Hematopoietic multipotent progenitor cell treated with erythropoietin and hydrocortisone succinate and interleukin-3 and kit ligand, for 6 days (in vitro differentiated cells): ENCODE measurements around the gene METAP1.
"Not testable (repeated sequence)": the region's sequence is repeated elsewhere in the genome, so short reads cannot be mapped to it uniquely, and the experiment has no call there.

ENCODE experiments used
- DNase-seq: peaks from one replicate; pipeline ENCODE4 v3.0.0-alpha.2; 2015

Gene METAP1

GRCh38 chr4:99061048-99061700 lies 65.7 kb downstream of the METAP1 start:
- no peak for DNase-seq

GRCh38 chr4:99062120-99062519 lies 66.6 kb downstream of the METAP1 start:
- DNase-seq, result no peak

DNA sequence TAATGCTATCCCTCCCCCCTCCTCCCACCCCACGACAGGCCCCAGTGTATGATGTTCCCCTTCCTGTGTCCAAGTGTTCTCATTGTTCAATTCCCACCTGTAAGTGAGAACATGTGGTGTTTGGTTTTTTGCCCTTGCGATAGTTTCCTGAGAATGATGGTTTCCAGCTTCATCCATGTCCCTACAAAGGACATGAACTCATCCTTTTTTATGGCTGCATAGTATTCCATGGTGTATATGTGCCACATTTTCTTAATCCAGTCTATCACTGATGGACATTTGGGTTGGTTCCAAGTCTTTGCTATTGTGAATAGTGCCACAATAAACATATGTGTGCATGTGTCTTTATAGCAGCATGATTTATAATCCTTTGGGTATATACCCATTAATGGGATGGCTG lies 70.0 kb downstream of the METAP1 start:
- DNase-seq, result not testable (repeated sequence)

DNA sequence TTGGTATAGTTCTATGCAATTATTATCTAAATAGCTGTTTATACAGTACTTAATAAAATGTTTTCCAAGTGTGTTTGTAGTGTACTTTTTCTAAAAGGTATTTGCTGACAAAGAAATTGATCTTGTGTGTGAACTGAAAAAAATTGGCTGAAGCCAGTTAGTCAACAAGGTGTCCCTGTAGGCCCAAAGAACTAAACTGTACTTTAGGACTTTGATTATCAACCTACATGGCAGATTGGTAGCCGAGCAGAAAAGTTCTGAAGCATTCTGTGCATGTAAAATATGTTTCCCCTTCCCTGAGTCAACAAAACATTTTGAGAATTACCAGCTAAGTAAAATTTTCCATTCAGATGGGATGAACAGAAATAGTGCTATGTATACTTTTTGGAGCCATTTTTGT lies 72.1 kb downstream of the METAP1 start:
- no peak for DNase-seq

DNA sequence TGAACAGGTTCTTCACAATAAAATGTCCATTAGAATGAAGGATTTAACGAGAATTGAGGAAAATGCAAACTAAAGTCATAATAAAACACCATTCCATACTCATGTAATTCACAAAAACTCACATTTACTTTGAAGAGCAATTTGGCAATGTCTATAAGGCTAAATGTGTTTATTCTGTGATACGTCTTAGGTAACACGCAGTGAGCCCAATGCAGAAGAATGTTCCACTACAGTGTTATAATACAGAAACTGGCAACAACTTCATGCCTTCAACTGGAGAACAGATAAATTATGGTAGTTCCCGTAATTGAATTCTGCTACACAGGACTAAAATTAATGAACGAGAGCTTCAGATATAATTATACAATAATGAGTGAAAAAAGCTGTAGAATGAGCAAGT lies 75.6 kb downstream of the METAP1 start:
- DNase-seq, result no peak

DNA sequence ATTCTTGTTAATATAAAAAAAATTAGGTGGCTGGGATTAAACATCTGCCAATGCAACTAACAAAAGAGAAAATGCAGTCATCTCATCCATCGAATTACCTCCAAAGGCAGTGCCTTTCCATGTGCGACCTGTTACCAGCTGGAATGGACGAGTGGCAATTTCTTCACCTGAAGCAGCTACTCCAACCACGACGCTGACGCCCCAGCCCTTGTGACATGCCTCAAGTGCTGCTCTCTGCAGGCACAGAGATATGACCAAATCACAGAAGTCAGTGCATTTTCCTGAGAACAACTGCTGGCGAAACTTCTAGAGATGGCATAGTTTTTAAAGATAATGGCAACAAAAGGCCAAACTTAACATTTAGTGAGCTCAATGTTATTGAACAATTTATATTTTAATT lies 79.3 kb downstream of the METAP1 start:
- no peak for DNase-seq

DNA sequence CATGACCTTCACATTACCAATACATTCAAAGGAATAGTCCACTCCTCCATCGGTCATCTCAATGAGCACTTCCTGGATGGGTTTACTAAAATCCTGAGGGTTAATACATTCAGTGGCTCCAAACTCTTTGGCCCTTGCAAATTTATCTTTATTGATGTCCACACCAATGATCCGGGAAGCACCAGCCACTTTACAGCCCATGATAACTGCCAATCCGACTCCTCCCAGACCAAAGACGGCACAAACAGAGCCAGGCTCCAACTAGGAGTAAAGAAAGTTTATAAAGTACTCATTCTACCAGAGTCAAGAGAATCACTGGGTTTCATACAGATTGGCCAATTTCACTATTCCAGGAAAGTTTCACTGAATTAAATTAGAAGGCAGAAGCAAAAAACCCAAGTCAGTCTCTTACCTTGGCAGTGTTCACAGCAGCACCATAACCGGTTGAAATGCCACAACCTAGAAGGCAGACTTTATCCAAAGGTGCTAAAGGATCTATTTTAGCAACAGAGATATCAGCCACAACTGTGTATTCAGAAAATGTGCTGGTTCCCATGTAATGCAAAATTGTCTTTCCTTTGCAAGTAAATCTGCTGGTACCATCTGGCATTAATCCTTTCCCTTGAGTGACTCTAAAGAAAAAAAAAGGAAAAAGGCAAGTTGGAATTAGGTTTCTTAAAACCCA lies 80.9 kb downstream of the METAP1 start:
- no peak for DNase-seq

DNA sequence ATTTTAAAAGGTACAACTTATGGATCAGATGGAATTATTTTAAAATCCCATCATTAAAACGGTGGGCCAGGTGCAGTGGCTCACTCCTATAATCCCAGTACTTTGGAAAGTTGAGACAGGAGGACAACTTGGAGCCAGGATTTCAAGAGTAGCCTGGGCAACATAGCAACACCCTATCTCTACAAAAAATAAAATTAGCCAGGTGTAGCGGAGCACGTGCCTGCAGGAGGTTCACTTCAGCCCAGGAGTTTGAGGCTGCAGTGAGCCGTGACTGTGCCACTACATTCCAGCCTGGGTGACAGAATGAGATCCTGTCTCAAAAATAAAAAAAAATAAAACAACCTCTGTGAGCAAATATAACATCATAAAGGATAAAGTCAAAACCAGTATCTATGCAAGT lies 81.7 kb downstream of the METAP1 start:
- DNase-seq, result no peak

- no peak for DNase-seq
Measured at GRCh38 chr4:99078336-99078735, 82.8 kb downstream of the METAP1 start.

- no peak for DNase-seq
Measured at GRCh38 chr4:99078931-99079624, 83.6 kb downstream of the METAP1 start.

- no peak for DNase-seq
Measured at GRCh38 chr4:99079625-99080295, 84.2 kb downstream of the METAP1 start.

GRCh38 chr4:99080869-99081268 lies 85.3 kb downstream of the METAP1 start:
- not testable (repeated sequence) for DNase-seq

GRCh38 chr4:99082192-99082591 lies 86.7 kb downstream of the METAP1 start:
- DNase-seq, result no peak

- DNase-seq, result no peak
Measured at GRCh38 chr4:99084595-99084994, 89.1 kb downstream of the METAP1 start.

GRCh38 chr4:99088023-99088449 lies 92.5 kb downstream of the METAP1 start:
- peak; percentile 75 for DNase-seq

DNA sequence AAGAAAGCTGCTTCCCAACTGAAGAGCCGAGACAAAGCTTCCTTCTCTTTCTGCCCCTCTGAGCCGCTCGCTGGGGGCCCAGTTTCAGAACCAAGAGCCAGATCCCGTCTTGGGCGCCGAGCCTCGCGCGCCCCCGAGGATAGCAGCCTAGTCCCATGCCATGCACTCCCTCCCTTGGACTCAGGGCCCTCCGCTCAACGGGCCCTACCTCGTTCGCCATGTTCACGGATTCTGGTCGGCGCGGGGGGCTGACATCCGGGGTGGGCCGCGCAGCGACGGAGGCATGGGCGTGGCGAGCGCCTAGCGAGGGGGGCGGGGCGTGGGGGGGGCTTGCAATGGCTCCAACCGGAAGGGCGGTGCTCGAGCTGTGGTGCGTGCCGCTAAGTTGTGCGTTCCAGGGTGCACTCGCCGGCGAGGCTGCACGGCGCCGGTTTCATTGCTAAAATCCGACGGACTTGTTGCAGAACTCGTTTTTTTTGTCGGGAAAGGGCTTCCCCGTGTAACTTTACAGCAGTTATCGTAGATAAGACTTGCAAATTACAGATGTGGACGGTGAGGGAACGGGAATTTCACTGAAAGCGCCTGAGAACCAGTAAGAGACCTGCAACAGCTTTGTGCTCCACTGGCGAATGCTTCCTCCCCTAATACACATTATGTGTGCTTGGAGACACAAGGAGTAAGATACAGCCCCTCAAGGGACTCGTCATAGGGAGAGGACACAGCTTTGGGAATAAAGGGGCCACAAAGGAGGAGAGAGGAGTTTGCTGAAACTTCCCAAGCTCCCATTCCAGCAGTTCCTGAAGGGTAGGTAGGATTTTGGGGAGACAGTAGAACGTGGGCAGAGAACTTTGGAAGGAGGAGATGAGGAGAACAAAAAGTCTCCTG lies 93.2 kb downstream of the METAP1 start, which contains the start of gene ADH5:
ADH5 (minus strand) TSS at position 308 of the 885 bp plus-strand sequence; CDS start at position 220, 88 bp downstream.
- peak; percentile 94 for DNase-seq

DNA sequence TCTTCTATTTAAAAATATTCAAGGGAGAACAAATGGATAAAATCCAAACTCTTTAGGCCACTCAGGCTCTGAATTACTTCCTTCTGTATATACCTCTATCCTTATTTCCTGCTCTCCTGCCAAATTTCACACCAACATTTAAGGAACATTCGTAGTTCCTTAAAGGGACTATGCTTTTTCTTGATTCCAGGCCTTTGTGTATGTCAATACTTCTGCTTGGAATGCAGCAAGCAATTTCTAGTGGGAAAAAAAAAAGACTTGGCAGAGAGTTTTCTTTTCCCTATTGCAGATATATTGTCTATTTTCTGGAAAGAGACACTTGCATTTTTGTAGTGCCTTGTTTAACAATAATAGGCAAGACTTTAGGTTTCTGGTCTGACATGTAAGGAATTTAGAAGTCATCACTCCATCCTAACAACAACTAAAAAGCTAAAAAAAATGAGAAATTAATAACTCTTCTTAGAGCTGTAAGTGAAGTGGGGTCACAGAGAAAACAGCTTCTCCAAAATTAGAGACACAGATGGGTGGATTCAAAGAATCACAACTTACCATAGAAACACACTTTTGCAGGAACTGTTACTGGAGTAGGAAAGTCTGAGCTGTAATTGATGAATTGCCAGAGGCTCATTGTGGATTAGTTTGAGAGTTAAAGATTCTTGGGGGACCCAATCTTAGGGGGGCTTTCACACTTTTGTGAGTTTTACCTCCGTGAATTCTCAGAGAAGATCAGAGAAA lies 95.1 kb downstream of the METAP1 start:
- DNase-seq, result no peak

GRCh38 chr4:99091216-99091575 lies 95.7 kb downstream of the METAP1 start:
- DNase-seq, result no peak

- DNase-seq, result not testable (repeated sequence)
Measured at GRCh38 chr4:99091841-99092240, 96.3 kb downstream of the METAP1 start.

DNA sequence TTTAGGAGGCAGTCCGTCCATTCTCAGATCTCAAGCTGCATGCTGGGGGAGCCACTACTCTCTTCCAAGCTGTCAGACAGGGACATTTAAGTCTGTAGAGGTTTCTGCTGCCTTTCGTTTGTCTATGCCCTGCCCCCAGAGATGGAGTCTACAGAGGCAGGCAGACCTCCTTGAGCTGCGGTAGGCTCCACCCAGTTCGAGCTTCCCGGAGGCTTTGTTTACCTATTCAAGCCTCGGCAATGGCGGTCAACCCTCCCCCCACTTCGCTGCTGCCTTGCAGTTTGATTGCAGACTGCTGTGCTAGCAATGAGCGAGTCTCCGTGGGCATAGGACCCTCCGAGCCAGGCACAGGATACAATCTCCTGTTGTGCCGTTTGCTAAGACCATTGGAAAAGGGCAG lies 103.8 kb downstream of the METAP1 start:
- DNase-seq, result no peak

- not testable (repeated sequence) for DNase-seq
Measured at GRCh38 chr4:99099814-99100213, 104.3 kb downstream of the METAP1 start.

DNA sequence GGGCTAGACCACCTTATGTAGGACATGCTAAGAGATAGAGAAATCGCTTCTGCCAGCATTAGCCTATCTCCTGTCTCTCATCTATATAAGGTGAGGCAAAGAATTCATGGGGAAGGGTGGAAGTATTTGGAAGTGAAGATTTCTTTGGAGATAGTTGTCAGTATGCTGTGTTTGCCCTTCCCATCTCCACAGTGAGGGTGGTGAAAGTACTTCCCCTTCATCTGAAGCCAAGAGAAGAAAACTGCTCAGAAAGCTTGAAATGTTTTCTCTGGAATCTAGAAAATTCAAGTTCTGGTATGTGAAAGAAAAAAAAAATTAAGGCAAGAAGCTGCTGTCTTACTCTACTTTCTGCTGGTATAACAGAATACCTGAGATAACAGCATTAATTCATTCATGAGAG lies 105.4 kb downstream of the METAP1 start:
- DNase-seq, result no peak
